PFSK-1 (cell line): Measurements from ENCODE around the gene RAB6B.

Experiments used
- FOXP2 ChIP-seq: optimal IDR thresholded peaks from 2 replicates; pipeline ENCODE3; 2011; ENCODE audit warnings: borderline replicate concordance, control low read depth, inconsistent platforms; ENCODE audit not compliant: insufficient read depth; ENCODE audit errors: extremely low read length, extremely low read depth
- POLR2AphosphoS5 ChIP-seq: IDR thresholded peaks from 2 replicates; pipeline ENCODE4 v1.6.1; 2012; ENCODE audit warnings: low read depth, mild to moderate bottlenecking, control low read depth, low read length, moderate library complexity
- REST ChIP-seq, 2 experiments: IDR thresholded peaks; 2 replicates each; pipeline versions ENCODE4 v1.6.1 to v1.8.0; 2011 to 2012; ENCODE audit warnings: low read depth in 2 of 2, low read length in 2 of 2, control low read depth in 1 of 2, inconsistent platforms in 1 of 2, mild to moderate bottlenecking in 1 of 2, moderate library complexity in 1 of 2; ENCODE audit not compliant: insufficient read depth in 1 of 2
- SIN3A ChIP-seq: IDR thresholded peaks from 2 replicates; pipeline ENCODE4 v1.6.1; 2012; ENCODE audit warnings: mild to moderate bottlenecking, low read length, moderate library complexity, borderline replicate concordance; ENCODE audit not compliant: insufficient read depth
- TAF1 ChIP-seq: IDR thresholded peaks from 2 replicates; pipeline ENCODE4 v1.6.1; 2012; ENCODE audit warnings: low read length, control low read depth, borderline replicate concordance; ENCODE audit not compliant: insufficient read depth

RAB6B gene

GRCh38 chr3:133825969-133826727 is 69.5 kb downstream of the RAB6B start:
- TF ChIP-seq SIN3A (no peak), FOXP2 (no peak), POLR2AphosphoS5 (no peak), REST (IDR thresholded peaks at IDR 0.05; ENCODE audit: insufficient read depth in 1 of 2, low read depth in 2 of 2, low read length in 2 of 2) (no peak), TAF1 (no peak)

- TF ChIP-seq REST (IDR thresholded peaks at IDR 0.05; ENCODE audit: insufficient read depth in 1 of 2, low read depth in 2 of 2, low read length in 2 of 2) (no peak), SIN3A (no peak), FOXP2 (no peak), TAF1 (no peak), POLR2AphosphoS5 (no peak)
These were observed 70.7 kb downstream of the RAB6B start for GRCh38 chr3:133824961-133825485.

GRCh38 chr3:133821767-133822638 is 73.7 kb downstream of the RAB6B start:
- TF ChIP-seq FOXP2 (no peak), TAF1 (no peak), SIN3A (no peak), REST (IDR thresholded peaks at IDR 0.05; ENCODE audit: insufficient read depth in 1 of 2, low read depth in 2 of 2, low read length in 2 of 2) (no peak), POLR2AphosphoS5 (no peak)

- no peak for TF ChIP-seq REST (IDR thresholded peaks at IDR 0.05; ENCODE audit: insufficient read depth in 1 of 2, low read depth in 2 of 2, low read length in 2 of 2)
- TF ChIP-seq POLR2AphosphoS5 = no peak
- no peak for TF ChIP-seq SIN3A
- TF ChIP-seq TAF1 = no peak
- no peak for TF ChIP-seq FOXP2
These were observed 74.6 kb downstream of the RAB6B start for GRCh38 chr3:133820889-133821675.
